Liver (tissue), 2 donors: ENCODE results near the gene FMN1.
"Not testable (repeated sequence)": the region's sequence is repeated elsewhere in the genome, so short reads cannot be mapped to it uniquely, and the experiment has no call there.

ENCODE experiments used
- CTCF ChIP-seq: fragments of 150-350 bp; IDR thresholded peaks from 2 replicates; pipeline ENCODE4 v1.5.1; 2017; ENCODE audit warnings: improper control_type of control experiment, low read depth, low read length; ENCODE audit not compliant: missing input control
- TF ChIP-seq, protein P1 (sequence below): IDR thresholded peaks from 2 replicates; pipeline ENCODE4 v1.6.1; 2016; ENCODE audit warnings: antibody characterized with exemption
- donor health status: healthy.

- not testable (repeated sequence) for TF ChIP-seq CTCF
- TF ChIP-seq, protein P1, sequence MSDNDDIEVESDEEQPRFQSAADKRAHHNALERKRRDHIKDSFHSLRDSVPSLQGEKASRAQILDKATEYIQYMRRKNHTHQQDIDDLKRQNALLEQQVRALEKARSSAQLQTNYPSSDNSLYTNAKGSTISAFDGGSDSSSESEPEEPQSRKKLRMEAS, result not testable (repeated sequence)
Observed at GRCh38 chr15:33069903-33070302, 124.6 kb downstream of the FMN1 start.
